Gastrocnemius medialis (tissue), 4 donors: ENCODE measurements around the gene ZDHHC14. TPM values are rescaled to one million over a fixed set of nuclear protein-coding genes. Genes with fewer than 3 reads are reported as not detected.

Experiments
- ATAC-seq, 2 donors: fragments of 150-250 bp; one replicate each; pipeline ENCODE4 v1.9.1; 2016
- DNase-seq, 2 donors: peaks; one replicate each; pipeline ENCODE4 v3.0.0-alpha.2; 2019
- H3K27ac ChIP-seq, 4 donors: fragments of 200-600 bp; sonication (generic); 1 replicate in 1 of 4; 2 replicates in 3 of 4; pipeline ENCODE4 v1.5.1; 2016 to 2018; ENCODE audit warnings: mild to moderate bottlenecking in 2 of 4, moderate library complexity in 1 of 4
- H3K27me3 ChIP-seq, 3 donors: fragments of 200-600 bp; sonication (generic) in 2 of 3; 1 replicate in 1 of 3; 2 replicates in 2 of 3; pipeline versions ENCODE4 v1.5.1 to v1.6.0; 2016 to 2019; ENCODE audit warnings: mild to moderate bottlenecking in 1 of 3, moderate library complexity in 1 of 3
- H3K36me3 ChIP-seq, 2 donors: fragments of 200-600 bp; sonication (generic) in 1 of 2; one replicate each; pipeline ENCODE4 v1.5.1; 2017 to 2018
- H3K4me1 ChIP-seq, 2 donors: fragments of 200-600 bp; sonication (generic) in 1 of 2; one replicate each; pipeline ENCODE4 v1.5.1; 2016 to 2017; ENCODE audit warnings: mild to moderate bottlenecking in 2 of 2
- H3K4me3 ChIP-seq, 4 donors: fragments of 200-600 bp; sonication (generic) in 3 of 4; 1 replicate in 1 of 4; 2 replicates in 3 of 4; pipeline ENCODE4 v1.5.1; 2016 to 2019; ENCODE audit warnings: mild to moderate bottlenecking in 2 of 4
- H3K9me3 ChIP-seq, 3 donors: fragments of 200-600 bp; sonication (generic) in 2 of 3; 1 replicate in 1 of 3; 2 replicates in 2 of 3; pipeline ENCODE4 v1.5.1; 2016 to 2019
- POLR2A ChIP-seq, 2 donors: fragments of 450-650 bp; IDR thresholded peaks; one replicate each; pipeline ENCODE4 v1.6.1; 2017; ENCODE audit warnings: antibody characterized with exemption in 2 of 2, mild to moderate bottlenecking in 2 of 2, moderate library complexity in 2 of 2
- in situ Hi-C, 4 donors: fragments of 200-750 bp; cut with MboI; loops; one replicate each; pipeline versions ENCODE4 v1.15.0 to v1.8.0; 2017; ENCODE audit warnings: low sequenced_read_pairs in 4 of 4
- intact Hi-C: fragments of 100-400 bp; cut with DNase I; formaldehyde crosslinking; loops from one replicate; pipeline ENCODE4 v1.15.1; 2023; ENCODE audit warnings: low total_unique reads
- total RNA-seq, 4 donors: library from RNA; depleted of rRNA; stranded (reverse); fragments of >200 nt; gene quantifications; one replicate each; pipeline versions ENCODE4 v1.1.0 to v1.2.3, GENCODE V29; 2016
- TF ChIP-seq, protein P1 (sequence below), 5 experiments: fragments of 450-650 bp in 3 of 5; fragments of 200-600 bp in 2 of 5; sonication (generic) in 2 of 5; IDR thresholded peaks in 4 of 5; conservative IDR thresholded peaks in 1 of 5; 1 replicate in 4 of 5; 2 replicates in 1 of 5; pipeline ENCODE4 v1.5.1; 2016 to 2019; ENCODE audit warnings: antibody characterized with exemption in 5 of 5, mild to moderate bottlenecking in 3 of 5, moderate library complexity in 3 of 5

The ZDHHC14 gene
- total RNA-seq, 4 donors from 2014 or later: 3.7 to 7.7 (median 5.9) TPM

DNA sequence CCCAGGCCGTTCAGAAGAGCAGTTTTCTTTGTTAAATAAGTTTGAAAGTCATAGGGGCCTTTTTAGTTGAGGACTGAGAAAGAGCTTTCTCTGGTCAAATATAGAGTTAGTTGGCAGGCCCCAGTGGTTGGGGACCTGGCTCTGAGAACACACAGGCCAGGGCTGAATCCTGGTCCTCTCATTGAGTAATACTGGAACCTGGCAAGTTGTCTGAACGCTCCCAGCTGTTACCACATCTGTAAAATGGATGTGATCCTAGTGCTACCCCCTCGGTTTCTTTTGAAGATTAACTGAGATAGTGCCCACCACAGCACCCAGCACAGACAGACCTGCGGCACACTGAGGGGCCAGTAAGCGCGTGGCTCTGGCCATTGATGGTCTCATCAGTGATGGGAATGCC lies 215.5 kb downstream of the ZDHHC14 start:
- Histone ChIP-seq H3K9me3 (no peaks in the 10 kb centered on the region), H3K27me3 (no peaks in the 10 kb centered on the region), H3K4me3 (no peak overlapping the region), H3K36me3 (no peaks in the 10 kb centered on the region), H3K4me1 (no peaks in the 10 kb centered on the region), H3K27ac (no peak overlapping the region)
- intact Hi-C loops: loop anchor here (2.0 kb wide), 1 partner anchor 282 kb away; no protein-coding TSS in a partner anchor
- DNase-seq: no peak
- TF ChIP-seq POLR2A (IDR thresholded peaks at IDR 0.05): no peak
- TF ChIP-seq, protein P1, sequence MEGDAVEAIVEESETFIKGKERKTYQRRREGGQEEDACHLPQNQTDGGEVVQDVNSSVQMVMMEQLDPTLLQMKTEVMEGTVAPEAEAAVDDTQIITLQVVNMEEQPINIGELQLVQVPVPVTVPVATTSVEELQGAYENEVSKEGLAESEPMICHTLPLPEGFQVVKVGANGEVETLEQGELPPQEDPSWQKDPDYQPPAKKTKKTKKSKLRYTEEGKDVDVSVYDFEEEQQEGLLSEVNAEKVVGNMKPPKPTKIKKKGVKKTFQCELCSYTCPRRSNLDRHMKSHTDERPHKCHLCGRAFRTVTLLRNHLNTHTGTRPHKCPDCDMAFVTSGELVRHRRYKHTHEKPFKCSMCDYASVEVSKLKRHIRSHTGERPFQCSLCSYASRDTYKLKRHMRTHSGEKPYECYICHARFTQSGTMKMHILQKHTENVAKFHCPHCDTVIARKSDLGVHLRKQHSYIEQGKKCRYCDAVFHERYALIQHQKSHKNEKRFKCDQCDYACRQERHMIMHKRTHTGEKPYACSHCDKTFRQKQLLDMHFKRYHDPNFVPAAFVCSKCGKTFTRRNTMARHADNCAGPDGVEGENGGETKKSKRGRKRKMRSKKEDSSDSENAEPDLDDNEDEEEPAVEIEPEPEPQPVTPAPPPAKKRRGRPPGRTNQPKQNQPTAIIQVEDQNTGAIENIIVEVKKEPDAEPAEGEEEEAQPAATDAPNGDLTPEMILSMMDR (IDR thresholded peaks at IDR 0.05 in 4 of 5, conservative IDR thresholded peaks at IDR 0.05 in 1 of 5): no peak
- in situ Hi-C loops: loop anchor here in 3 of 4 donors (10.0 to 25.0 kb wide), 2 partner anchors 209 to 272 kb away; partner anchors contain the start of genes ZDHHC14 (in 2 of the 3) and TMEM242 (in 1 of the 3)
- ATAC-seq: no peak

DNA sequence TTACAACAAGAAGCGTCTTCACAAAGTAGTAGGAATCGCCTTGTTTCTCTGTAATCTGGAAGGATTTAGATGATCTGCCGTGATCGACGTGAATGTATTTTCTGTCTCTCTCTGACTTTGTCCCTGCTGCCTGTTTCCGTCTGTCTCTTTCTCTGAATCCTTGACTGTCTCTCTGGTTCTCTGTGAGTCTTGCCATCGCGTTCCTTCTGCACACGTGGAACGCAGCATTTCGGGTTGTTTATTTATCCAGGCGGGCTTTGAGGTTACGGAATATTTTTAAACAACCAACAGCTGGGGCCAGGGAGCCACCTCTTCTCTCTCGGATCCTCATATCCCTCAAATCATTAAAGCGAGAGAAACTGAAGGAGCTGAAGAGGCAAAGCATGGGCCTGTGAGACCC lies 215.9 kb downstream of the ZDHHC14 start:
- H3K27me3 ChIP-seq: no peaks in the 10 kb centered on the region
- no peak overlapping the region for H3K27ac ChIP-seq
- intact Hi-C loops (loop anchor here (2.0 kb wide), 1 partner anchor 282 kb away; no protein-coding TSS in a partner anchor), in situ Hi-C loops (loop anchor here in 3 of 4 donors (10.0 to 25.0 kb wide), 2 partner anchors 210 to 272 kb away; partner anchors contain the start of genes ZDHHC14 (in 2 of the 3) and TMEM242 (in 1 of the 3))
- TF ChIP-seq, protein P1 (IDR thresholded peaks at IDR 0.05 in 4 of 5, conservative IDR thresholded peaks at IDR 0.05 in 1 of 5): no peak
- TF ChIP-seq POLR2A (IDR thresholded peaks at IDR 0.05): no peak
- no peaks in the 10 kb centered on the region for H3K9me3 ChIP-seq
- DNase-seq (no peak), ATAC-seq (no peak)
- no peaks in the 10 kb centered on the region for H3K36me3 ChIP-seq
- H3K4me1 ChIP-seq: no peaks in the 10 kb centered on the region
- H3K4me3 ChIP-seq: no peak overlapping the region

DNA sequence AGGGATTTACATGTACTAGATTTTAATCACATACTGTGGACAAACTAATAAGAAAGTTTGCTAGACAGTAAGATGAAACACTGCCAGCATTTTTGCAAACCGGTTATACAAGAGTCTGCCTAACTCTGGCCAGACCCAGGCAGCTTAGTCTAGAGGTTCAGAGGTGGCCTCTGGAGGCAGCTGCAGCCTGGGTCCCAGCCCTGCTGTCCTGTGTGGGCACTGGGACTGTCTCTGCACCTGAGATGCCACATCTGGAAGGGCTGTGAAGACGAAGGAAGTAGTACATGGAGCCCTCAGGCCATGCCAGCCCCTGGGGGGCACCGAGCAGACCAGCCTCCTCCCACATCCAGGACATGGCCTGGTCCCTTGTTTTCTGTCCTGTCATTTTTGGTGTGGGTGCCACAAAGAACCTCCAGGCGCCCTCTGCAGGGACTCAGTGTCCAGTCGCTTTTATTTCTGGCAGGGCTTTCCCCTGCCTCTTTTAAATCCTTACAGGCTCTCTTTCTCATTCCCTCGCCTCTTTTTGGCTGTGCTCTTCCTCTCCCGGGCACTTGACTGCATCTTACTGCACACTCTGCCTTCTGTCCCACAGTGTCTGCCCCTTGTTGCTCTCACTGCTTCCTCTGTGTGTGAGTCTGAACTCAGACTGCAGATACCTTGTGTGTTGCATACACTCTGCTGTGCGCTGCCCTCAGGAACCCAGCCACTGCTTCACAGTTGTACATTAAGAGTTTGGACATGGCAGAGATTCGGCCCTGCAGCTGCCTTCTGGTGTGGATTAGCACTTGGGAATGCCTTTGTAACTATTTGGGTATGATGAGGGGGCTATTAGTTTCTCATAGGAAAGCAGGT lies 216.7 kb downstream of the ZDHHC14 start:
- intact Hi-C loops: loop anchor here (2.0 kb wide), 1 partner anchor 283 kb away; no protein-coding TSS in a partner anchor
- Histone ChIP-seq H3K9me3 (no peaks in the 10 kb centered on the region), H3K27ac (no peak overlapping the region), H3K4me1 (no peaks in the 10 kb centered on the region), H3K36me3 (no peaks in the 10 kb centered on the region), H3K4me3 (no peak overlapping the region), H3K27me3 (no peaks in the 10 kb centered on the region)
- in situ Hi-C loops: loop anchor here in 3 of 4 donors (10.0 to 25.0 kb wide), 2 partner anchors 210 to 273 kb away; partner anchors contain the start of genes ZDHHC14 (in 2 of the 3) and TMEM242 (in 1 of the 3)
- ATAC-seq: peak; percentile 53 to 72
- TF ChIP-seq POLR2A (IDR thresholded peaks at IDR 0.05): no peak
- TF ChIP-seq, protein P1 (IDR thresholded peaks at IDR 0.05 in 4 of 5, conservative IDR thresholded peaks at IDR 0.05 in 1 of 5): peak in 4 of 5 experiments; percentile 5 to 53 (median 33)
- DNase-seq: peak in 1 of 2 donors; percentile 40

DNA sequence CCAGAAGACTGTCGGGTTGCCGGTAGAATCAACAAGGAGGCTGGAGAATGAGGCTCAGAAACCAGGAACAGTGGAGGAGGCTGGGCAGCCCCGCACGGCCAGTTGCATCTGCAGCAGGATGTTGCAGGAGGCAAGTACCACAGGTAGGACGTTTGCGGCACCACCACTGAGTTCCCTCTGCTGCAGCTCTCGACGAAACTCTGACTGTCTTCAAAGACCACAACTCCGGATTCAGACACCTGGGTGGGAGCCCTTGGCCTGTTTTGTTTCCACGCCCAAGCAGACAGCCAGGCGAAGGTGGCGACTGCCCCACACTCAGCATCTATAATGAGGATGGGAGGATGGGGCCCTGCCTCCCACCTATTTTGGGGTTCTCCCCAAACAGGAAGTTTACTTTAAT lies 218.2 kb downstream of the ZDHHC14 start:
- H3K4me3 ChIP-seq: no peak overlapping the region
- H3K9me3 ChIP-seq: no peaks in the 10 kb centered on the region
- DNase-seq (no peak), ATAC-seq (no peak)
- in situ Hi-C loops (loop anchor here in 3 of 4 donors (10.0 to 25.0 kb wide), 2 partner anchors 212 to 274 kb away; partner anchors contain the start of genes ZDHHC14 (in 2 of the 3) and TMEM242 (in 1 of the 3)), intact Hi-C loops (no loop called here)
- no peaks in the 10 kb centered on the region for H3K36me3 ChIP-seq
- H3K27me3 ChIP-seq: no peaks in the 10 kb centered on the region
- TF ChIP-seq, protein P1 (IDR thresholded peaks at IDR 0.05 in 4 of 5, conservative IDR thresholded peaks at IDR 0.05 in 1 of 5): no peak
- TF ChIP-seq POLR2A (IDR thresholded peaks at IDR 0.05): no peak
- H3K4me1 ChIP-seq: no peaks in the 10 kb centered on the region
- H3K27ac ChIP-seq: no peak overlapping the region
